GM19467 (cell line): ENCODE measurements around the gene MAT2B.

Source experiments
- ATAC-seq: cut with Tn5 transposase; IDR thresholded peaks from one replicate; pipeline ENCODE4 v1.9.1; 2021; ENCODE audit warnings: mild to moderate bottlenecking, moderate library complexity; ENCODE audit not compliant: unreplicated experiment

Gene MAT2B

GRCh38 chr5:163548649-163549048, 43.2 kb downstream of the MAT2B start:
- ATAC-seq = no peak

- no peak for ATAC-seq
These were observed 45.7 kb downstream of the MAT2B start for GRCh38 chr5:163551156-163551555.

- ATAC-seq = no peak
These were observed 47.1 kb downstream of the MAT2B start for GRCh38 chr5:163552536-163552935.

- ATAC-seq = no peak
These were observed 55.9 kb downstream of the MAT2B start for GRCh38 chr5:163561339-163561738.

GRCh38 chr5:163562071-163562470, 56.7 kb downstream of the MAT2B start:
- ATAC-seq = no peak

- no peak for ATAC-seq
These were observed 57.7 kb downstream of the MAT2B start for GRCh38 chr5:163563112-163563511.

GRCh38 chr5:163563880-163564279, 58.5 kb downstream of the MAT2B start:
- ATAC-seq = no peak

- ATAC-seq = peak; percentile 40
These were observed 59.0 kb downstream of the MAT2B start for GRCh38 chr5:163564321-163564938.

GRCh38 chr5:163565492-163565891, 60.1 kb downstream of the MAT2B start:
- no peak for ATAC-seq

GRCh38 chr5:163565931-163566608, 60.7 kb downstream of the MAT2B start:
- ATAC-seq = peak; percentile 53

- ATAC-seq = no peak
These were observed 61.3 kb downstream of the MAT2B start for GRCh38 chr5:163566678-163567077.

- ATAC-seq = no peak
These were observed 62.4 kb downstream of the MAT2B start for GRCh38 chr5:163567811-163568210.
